Adrenal gland (tissue), 5 donors: Measurements from ENCODE around the gene HELZ.

Source experiments
- POLR2A ChIP-seq, 2 donors: fragments of 450-650 bp; IDR thresholded peaks; one replicate each; pipeline ENCODE4 v1.6.1; 2017; ENCODE audit warnings: antibody characterized with exemption in 2 of 2, mild to moderate bottlenecking in 2 of 2, moderate library complexity in 1 of 2
- TF ChIP-seq, protein P1 (sequence below), 6 experiments: fragments of 450-650 bp in 4 of 6; fragments of 200-600 bp in 2 of 6; sonication (generic) in 1 of 6; IDR thresholded peaks; 1 replicate in 5 of 6; 2 replicates in 1 of 6; pipeline versions ENCODE4 v1.5.1 to v1.8.0; 2016 to 2021; ENCODE audit warnings: antibody characterized with exemption in 6 of 6, mild to moderate bottlenecking in 2 of 6, moderate library complexity in 1 of 6
- donor health status: DM: no; HTN: no; CAD: no.

DNA sequence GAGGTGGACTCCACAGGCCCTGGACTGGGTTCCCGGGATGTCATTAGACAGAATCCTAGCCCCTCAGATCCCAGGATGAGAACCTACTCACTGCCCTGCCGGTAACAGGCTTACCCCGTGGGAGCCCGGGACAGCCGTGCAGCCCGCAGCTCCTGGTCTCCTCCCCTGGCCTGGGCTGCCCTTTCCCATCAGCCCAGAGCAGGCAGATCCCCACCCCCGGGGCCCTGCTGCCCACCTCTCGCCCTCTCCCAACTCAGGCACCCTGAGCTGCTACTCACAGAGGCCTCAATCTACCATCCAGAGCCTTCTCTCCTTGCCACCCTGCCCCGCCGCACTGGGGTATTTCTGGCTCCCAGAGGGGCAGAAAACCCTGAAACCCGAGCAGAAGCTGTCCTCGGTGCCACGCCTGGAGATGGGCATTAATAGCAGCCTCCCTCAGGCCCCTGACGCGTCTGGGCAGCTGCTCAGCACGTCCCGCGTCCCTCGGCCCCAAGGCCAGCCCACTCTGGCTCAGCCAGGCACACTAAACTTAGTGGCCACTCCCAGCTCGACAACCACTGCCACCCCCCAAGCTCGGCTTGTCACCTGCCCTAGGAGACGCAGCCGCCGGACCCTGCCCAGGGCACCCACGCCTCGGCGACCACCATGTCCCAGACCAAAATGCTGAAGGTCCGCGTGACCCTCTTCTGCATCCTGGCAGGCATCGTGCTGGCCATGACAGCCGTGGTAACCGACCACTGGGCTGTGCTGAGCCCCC, 200.8 kb downstream of the HELZ start, which contains the start of gene CACNG1:
- TF ChIP-seq, protein P1, sequence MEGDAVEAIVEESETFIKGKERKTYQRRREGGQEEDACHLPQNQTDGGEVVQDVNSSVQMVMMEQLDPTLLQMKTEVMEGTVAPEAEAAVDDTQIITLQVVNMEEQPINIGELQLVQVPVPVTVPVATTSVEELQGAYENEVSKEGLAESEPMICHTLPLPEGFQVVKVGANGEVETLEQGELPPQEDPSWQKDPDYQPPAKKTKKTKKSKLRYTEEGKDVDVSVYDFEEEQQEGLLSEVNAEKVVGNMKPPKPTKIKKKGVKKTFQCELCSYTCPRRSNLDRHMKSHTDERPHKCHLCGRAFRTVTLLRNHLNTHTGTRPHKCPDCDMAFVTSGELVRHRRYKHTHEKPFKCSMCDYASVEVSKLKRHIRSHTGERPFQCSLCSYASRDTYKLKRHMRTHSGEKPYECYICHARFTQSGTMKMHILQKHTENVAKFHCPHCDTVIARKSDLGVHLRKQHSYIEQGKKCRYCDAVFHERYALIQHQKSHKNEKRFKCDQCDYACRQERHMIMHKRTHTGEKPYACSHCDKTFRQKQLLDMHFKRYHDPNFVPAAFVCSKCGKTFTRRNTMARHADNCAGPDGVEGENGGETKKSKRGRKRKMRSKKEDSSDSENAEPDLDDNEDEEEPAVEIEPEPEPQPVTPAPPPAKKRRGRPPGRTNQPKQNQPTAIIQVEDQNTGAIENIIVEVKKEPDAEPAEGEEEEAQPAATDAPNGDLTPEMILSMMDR (IDR thresholded peaks at IDR 0.05): no peak
- TF ChIP-seq POLR2A (IDR thresholded peaks at IDR 0.05): no peak
